OCI-LY7 (cell line): ENCODE results near the gene BORCS6. TPM values are rescaled to one million over a fixed set of nuclear protein-coding genes. Genes with fewer than 3 reads are reported as not detected.
A peak's percentile ranks its signal among the peaks of the same experiment; 100 is the strongest.

ENCODE experiments used
- BruUV-seq: library from RNA; stranded (reverse); fragments of 400-500 nt; replicated peaks from 2 replicates; lab custom pipeline; 2021; lab: Mats Ljungman, UMichigan
- CTCF ChIA-PET: fragments of 300-600 bp; sonication (Branson Sonifier 250); formaldehyde crosslinking; loops from one replicate; lab custom pipeline; 2022; ENCODE audit warnings: antibody characterized with exemption; ENCODE audit not compliant: unreplicated experiment; lab: Charles Lee
- POLR2A ChIA-PET: fragments of 300-600 bp; sonication (Branson Sonifier 250); formaldehyde crosslinking; loops from one replicate; lab custom pipeline; 2022; ENCODE audit warnings: antibody characterized with exemption; lab: Charles Lee
- DNase-seq: peaks from one replicate; pipeline ENCODE4 v3.0.0-alpha.2; 2015; ENCODE audit warnings: low spot score
- H2AFZ ChIP-seq: fragments of 200-600 bp; sonication (generic), shearing (Covaris generic); 2 replicates; pipeline ENCODE4 v1.6.1; 2014; ENCODE audit warnings: mild to moderate bottlenecking, antibody characterized with exemption, low read length, moderate library complexity
- H3K27ac ChIP-seq: fragments of 200-600 bp; sonication (generic); 2 replicates; pipeline ENCODE4 v1.5.1; 2014; ENCODE audit warnings: mixed run types, low read depth, mild to moderate bottlenecking, moderate library complexity, low read length, inconsistent platforms; ENCODE audit not compliant: poor library complexity, severe bottlenecking
- H3K36me3 ChIP-seq: fragments of 200-600 bp; sonication (generic); 2 replicates; pipeline ENCODE4 v1.6.1; 2014; ENCODE audit warnings: mild to moderate bottlenecking, antibody characterized with exemption, low read length, moderate library complexity, mixed read lengths; ENCODE audit not compliant: insufficient read depth
- H3K4me1 ChIP-seq: fragments of 200-600 bp; sonication (generic); 2 replicates; pipeline ENCODE4 v1.5.1; 2014; ENCODE audit warnings: mild to moderate bottlenecking, low read length; ENCODE audit not compliant: insufficient read depth, poor library complexity, severe bottlenecking
- H3K4me2 ChIP-seq: fragments of 200-600 bp; sonication (generic); 2 replicates; pipeline ENCODE4 v1.6.1; 2014; ENCODE audit warnings: mild to moderate bottlenecking, low read length
- H3K4me3 ChIP-seq: fragments of 200-600 bp; sonication (generic); 2 replicates; pipeline ENCODE4 v1.5.1; 2014; ENCODE audit warnings: mild to moderate bottlenecking, low read depth, low read length; ENCODE audit not compliant: poor library complexity, severe bottlenecking
- H3K79me2 ChIP-seq: fragments of 200-600 bp; sonication (generic); 2 replicates; pipeline ENCODE4 v1.6.1; 2016; ENCODE audit warnings: low read depth, mild to moderate bottlenecking, low read length, moderate library complexity, mixed read lengths; ENCODE audit not compliant: insufficient read depth
- H3K9me2 ChIP-seq: fragments of 200-600 bp; sonication (generic); 2 replicates; pipeline ENCODE4 v1.6.1; 2016; ENCODE audit warnings: mild to moderate bottlenecking, low read length, mixed read lengths; ENCODE audit not compliant: insufficient read depth
- H3K9me3 ChIP-seq: fragments of 200-600 bp; sonication (generic); 2 replicates; pipeline ENCODE4 v1.6.1; 2014; ENCODE audit warnings: mild to moderate bottlenecking, mixed run types, low read length, mixed read lengths
- H4K20me1 ChIP-seq: fragments of 200-600 bp; sonication (generic); 2 replicates; pipeline ENCODE4 v1.6.1; 2014; ENCODE audit warnings: mild to moderate bottlenecking, antibody characterized with exemption, low read length, moderate library complexity, mixed read lengths; ENCODE audit not compliant: insufficient read depth
- CTCF ChIP-seq: fragments of 200-600 bp; sonication (generic); conservative IDR thresholded peaks from 2 replicates; pipeline ENCODE4 v1.5.1; 2014; ENCODE audit warnings: mild to moderate bottlenecking, antibody characterized with exemption, low read length, moderate library complexity, mixed read lengths
- EZH2phosphoT487 ChIP-seq: fragments of 200-600 bp; sonication (generic); IDR thresholded peaks from 2 replicates; pipeline ENCODE4 v1.6.1; 2018; ENCODE audit warnings: low read depth, borderline replicate concordance, mild to moderate bottlenecking, mixed run types, antibody characterized with exemption, low read length, moderate library complexity, mixed read lengths
- intact Hi-C: fragments of 100-400 bp; cut with micrococcal nuclease; formaldehyde crosslinking; loops from one replicate; pipeline ENCODE4 v1.10.0; 2022; ENCODE audit not compliant: unreplicated experiment
- total RNA-seq, 2 experiments: library from RNA; depleted of rRNA in 1 of 2; stranded (reverse); fragments of >200 nt in 1 of 2; shearing (Covaris generic) in 1 of 2; gene quantifications; 2 replicates each; pipeline ENCODE4 v1.2.3, GENCODE V29; 2014 to 2022

BORCS6 gene
- total RNA-seq, 2 experiments from 2014 or later, result 12.7 to 13.9 TPM

DNA sequence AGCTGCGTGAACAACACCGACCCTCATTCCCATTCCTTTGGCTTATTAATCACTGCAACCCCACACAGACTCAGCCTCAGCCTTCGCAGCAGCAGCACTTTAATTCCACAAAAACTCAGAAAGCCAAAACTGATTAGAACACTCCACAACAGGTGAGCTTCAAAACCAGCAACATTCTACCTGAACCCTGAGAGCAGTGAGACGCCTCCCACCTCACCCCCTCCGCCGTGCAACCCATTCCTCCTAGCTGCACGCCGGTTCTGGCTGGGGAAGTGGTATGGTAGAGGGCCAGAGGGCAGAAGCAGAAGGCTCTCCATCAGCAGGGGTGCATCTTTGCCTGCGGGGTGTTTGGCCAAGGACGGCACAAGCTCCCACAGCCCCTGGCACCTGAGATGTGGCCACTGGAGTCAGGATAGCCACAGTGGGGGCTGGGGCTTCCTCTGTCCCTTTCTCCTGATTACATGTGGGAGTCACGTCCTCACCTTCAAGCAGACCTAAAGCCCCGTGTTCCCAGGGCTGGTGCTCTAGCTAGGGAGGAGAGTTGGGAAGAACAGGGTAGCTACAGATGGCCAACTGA, 1.6 kb downstream of the BORCS6 start:
- intact Hi-C loops, result no loop called here
- no peaks in the 10 kb centered on the region for H3K9me2 ChIP-seq
- no peaks in the 10 kb centered on the region for H3K9me3 ChIP-seq
- ChIA-PET POLR2A (interaction anchor here (0.8 to 2.2 kb wide), 3 partner anchors 21 to 353 kb away, joined by 3 to 9 read pairs (median 6); partner anchors contain the start of genes AURKB and PFAS), CTCF (interaction anchor here (0.6 to 0.9 kb wide), 2 partner anchors 14 to 33 kb away, joined by 5 to 7 read pairs; no protein-coding TSS in a partner anchor)
- DNase-seq, result no peak
- H3K4me1 ChIP-seq, result peaks cover 39% of the 10 kb centered on the region
- H3K4me3 ChIP-seq, result peak overlapping the region; percentile 83
- H4K20me1 ChIP-seq, result peaks cover 6% of the 10 kb centered on the region; the same call in 1 of the 2 replicates
- TF ChIP-seq CTCF (no peak), EZH2phosphoT487 (no peak)
- H3K36me3 ChIP-seq, result no peaks in the 10 kb centered on the region
- peak overlapping the region; percentile 92 for H3K27ac ChIP-seq
- peak overlapping the region; percentile 91 for H3K4me2 ChIP-seq
- H3K79me2 ChIP-seq, result peaks cover 11% of the 10 kb centered on the region; the same call in 1 of the 2 replicates
- no TSS peak for BruUV-seq
- H2AFZ ChIP-seq, result no peak overlapping the region

GRCh38 chr17:8187517-8188262, 2.3 kb downstream of the BORCS6 start:
- DNase-seq, result peak; percentile 93
- H3K9me2 ChIP-seq, result no peaks in the 10 kb centered on the region
- H3K36me3 ChIP-seq, result no peaks in the 10 kb centered on the region
- ChIA-PET CTCF (interaction anchor here (0.6 to 0.9 kb wide), 2 partner anchors 13 to 34 kb away, joined by 5 to 7 read pairs; no protein-coding TSS in a partner anchor), POLR2A (interaction anchor here (0.6 to 2.2 kb wide), 7 partner anchors 11 to 352 kb away, joined by 3 to 9 read pairs (median 3); partner anchors contain the start of genes AURKB, PFAS and SLC25A35)
- peak overlapping the region; percentile 91 for H3K4me2 ChIP-seq
- H3K79me2 ChIP-seq, result peaks cover 11% of the 10 kb centered on the region; the same call in 1 of the 2 replicates
- peak overlapping the region; percentile 44; the same call in 1 of the 2 replicates for H2AFZ ChIP-seq
- TF ChIP-seq EZH2phosphoT487 (no peak), CTCF (0 out of 2 replicates have a peak, but pooled peaks have one; percentile 12)
- H3K4me1 ChIP-seq, result peaks cover 36% of the 10 kb centered on the region
- peaks cover 6% of the 10 kb centered on the region; the same call in 1 of the 2 replicates for H4K20me1 ChIP-seq
- BruUV-seq, result TSS peak; percentile 100
- peak overlapping the region; percentile 83 for H3K4me3 ChIP-seq
- intact Hi-C loops, result loop anchor here (1.0 kb wide), 6 partner anchors 23 to 67 kb away; partner anchors contain the start of gene AURKB
- peak overlapping the region; percentile 92 for H3K27ac ChIP-seq
- no peaks in the 10 kb centered on the region for H3K9me3 ChIP-seq
